ENCODE data around the gene NKD2. TPM values are rescaled to one million over a fixed set of nuclear protein-coding genes. Genes with fewer than 3 reads are reported as not detected.

The NKD2 gene
- total RNA-seq, 1 donor from 2014 or later: 41.7 TPM

DNA sequence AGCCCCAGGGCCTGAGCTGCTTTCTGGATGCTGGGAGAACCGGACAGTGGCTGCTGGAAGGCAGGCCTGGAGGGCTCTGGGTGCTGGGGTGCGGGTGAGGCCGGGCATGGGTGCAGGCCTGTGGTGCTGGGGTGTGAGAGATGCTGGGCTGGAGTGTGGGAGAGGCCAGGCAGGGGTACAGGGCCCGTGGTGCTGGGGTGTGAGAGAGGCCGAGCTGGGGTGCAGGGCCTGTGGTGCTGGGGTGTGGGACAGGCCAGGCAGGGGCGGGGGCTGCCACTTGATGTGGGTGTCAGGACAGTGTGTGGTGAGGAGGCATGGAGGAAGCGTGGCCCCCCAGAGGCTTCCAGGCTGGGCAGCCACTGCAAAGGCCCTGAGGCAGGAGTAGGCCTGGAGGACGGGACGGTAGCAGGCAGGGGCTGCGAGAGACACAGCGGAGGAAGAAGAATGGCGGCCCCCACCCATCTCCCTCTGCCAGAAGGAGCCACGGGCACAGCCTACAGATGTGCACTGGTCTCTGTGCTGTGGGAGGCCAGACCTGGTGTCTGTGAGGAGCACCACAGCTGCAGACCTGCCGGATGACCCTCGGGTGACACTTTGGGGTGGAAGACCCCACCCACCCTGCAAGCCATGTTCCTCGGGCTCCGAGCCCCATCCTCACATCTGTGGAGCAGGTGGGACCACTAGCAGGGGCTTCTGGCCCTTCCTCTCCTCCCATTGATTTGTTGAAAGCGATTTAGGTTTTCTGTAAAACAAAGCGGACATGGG lies 9.3 kb downstream of the NKD2 start:
- Mint-ChIP-seq H3K27me3 (ENCODE audit: unreplicated experiment) (peaks cover 5% of the 10 kb centered on the region), H3K4me1 (ENCODE audit: low read depth, unreplicated experiment) (peaks cover 7% of the 10 kb centered on the region), H3K9me3 (ENCODE audit: unreplicated experiment) (peaks cover 4% of the 10 kb centered on the region), H3K36me3 (ENCODE audit: unreplicated experiment) (no peaks in the 10 kb centered on the region), H3K4me3 (ENCODE audit: unreplicated experiment) (no peak overlapping the region), H3K27ac (ENCODE audit: unreplicated experiment) (no peak overlapping the region)
- peak; percentile 11 for DNase-seq
- TF ChIP-seq, protein P1, sequence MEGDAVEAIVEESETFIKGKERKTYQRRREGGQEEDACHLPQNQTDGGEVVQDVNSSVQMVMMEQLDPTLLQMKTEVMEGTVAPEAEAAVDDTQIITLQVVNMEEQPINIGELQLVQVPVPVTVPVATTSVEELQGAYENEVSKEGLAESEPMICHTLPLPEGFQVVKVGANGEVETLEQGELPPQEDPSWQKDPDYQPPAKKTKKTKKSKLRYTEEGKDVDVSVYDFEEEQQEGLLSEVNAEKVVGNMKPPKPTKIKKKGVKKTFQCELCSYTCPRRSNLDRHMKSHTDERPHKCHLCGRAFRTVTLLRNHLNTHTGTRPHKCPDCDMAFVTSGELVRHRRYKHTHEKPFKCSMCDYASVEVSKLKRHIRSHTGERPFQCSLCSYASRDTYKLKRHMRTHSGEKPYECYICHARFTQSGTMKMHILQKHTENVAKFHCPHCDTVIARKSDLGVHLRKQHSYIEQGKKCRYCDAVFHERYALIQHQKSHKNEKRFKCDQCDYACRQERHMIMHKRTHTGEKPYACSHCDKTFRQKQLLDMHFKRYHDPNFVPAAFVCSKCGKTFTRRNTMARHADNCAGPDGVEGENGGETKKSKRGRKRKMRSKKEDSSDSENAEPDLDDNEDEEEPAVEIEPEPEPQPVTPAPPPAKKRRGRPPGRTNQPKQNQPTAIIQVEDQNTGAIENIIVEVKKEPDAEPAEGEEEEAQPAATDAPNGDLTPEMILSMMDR (IDR thresholded peaks at IDR 0.05; ENCODE audit: partially characterized antibody, unreplicated experiment): no peak

DNA sequence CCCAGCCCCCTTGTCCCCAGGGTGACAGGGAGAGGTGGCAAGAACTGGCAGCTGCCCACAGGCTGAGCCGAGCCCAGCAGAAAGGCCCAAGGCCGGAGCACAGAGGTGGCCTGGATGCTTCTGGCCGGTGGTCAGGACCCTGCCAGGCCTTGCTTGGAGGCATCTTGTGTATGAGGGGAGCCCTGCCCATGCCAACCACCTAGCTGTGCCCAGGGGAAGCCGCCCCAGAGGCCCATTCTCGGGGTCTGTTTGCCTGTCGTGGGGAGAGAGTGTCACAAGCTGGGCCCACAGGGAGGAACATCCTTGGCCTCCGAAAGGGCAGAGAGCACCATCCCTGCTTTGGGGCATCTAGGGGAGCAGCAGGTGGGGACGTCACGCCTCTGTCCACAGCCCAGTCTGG lies 10.0 kb downstream of the NKD2 start:
- TF ChIP-seq, protein P1 (IDR thresholded peaks at IDR 0.05; ENCODE audit: partially characterized antibody, unreplicated experiment): no peak
- no peak overlapping the region for H3K4me3 Mint-ChIP-seq (ENCODE audit: unreplicated experiment)
- H3K9me3 Mint-ChIP-seq (ENCODE audit: unreplicated experiment): peaks cover 4% of the 10 kb centered on the region
- H3K27me3 Mint-ChIP-seq (ENCODE audit: unreplicated experiment): peaks cover 5% of the 10 kb centered on the region
- no peak overlapping the region for H3K27ac Mint-ChIP-seq (ENCODE audit: unreplicated experiment)
- no peaks in the 10 kb centered on the region for H3K36me3 Mint-ChIP-seq (ENCODE audit: unreplicated experiment)
- peaks cover 7% of the 10 kb centered on the region for H3K4me1 Mint-ChIP-seq (ENCODE audit: low read depth, unreplicated experiment)
- DNase-seq: peak; percentile 13

- Mint-ChIP-seq H3K27ac (ENCODE audit: unreplicated experiment) (no peak overlapping the region), H3K4me1 (ENCODE audit: low read depth, unreplicated experiment) (peaks cover 7% of the 10 kb centered on the region)
- TF ChIP-seq, protein P1 (IDR thresholded peaks at IDR 0.05; ENCODE audit: partially characterized antibody, unreplicated experiment): no peak
Observed at GRCh38 chr5:1019001-1019905, 10.7 kb downstream of the NKD2 start.

GRCh38 chr5:1020452-1020961 lies 11.9 kb downstream of the NKD2 start:
- TF ChIP-seq, protein P1 (IDR thresholded peaks at IDR 0.05; ENCODE audit: partially characterized antibody, unreplicated experiment): no peak
- H3K9me3 Mint-ChIP-seq (ENCODE audit: unreplicated experiment): peaks cover 4% of the 10 kb centered on the region
- H3K27ac Mint-ChIP-seq (ENCODE audit: unreplicated experiment): no peak overlapping the region
- H3K4me1 Mint-ChIP-seq (ENCODE audit: low read depth, unreplicated experiment): peaks cover 7% of the 10 kb centered on the region
- H3K4me3 Mint-ChIP-seq (ENCODE audit: unreplicated experiment): no peak overlapping the region
- peak; percentile 9 for DNase-seq
- peaks cover 5% of the 10 kb centered on the region for H3K27me3 Mint-ChIP-seq (ENCODE audit: unreplicated experiment)
- H3K36me3 Mint-ChIP-seq (ENCODE audit: unreplicated experiment): no peaks in the 10 kb centered on the region

More at GRCh38 chr5:1019001-1019905, 10.7 kb downstream of the NKD2 start:
- peak; percentile 19 for DNase-seq
- H3K36me3 Mint-ChIP-seq (ENCODE audit: unreplicated experiment): no peaks in the 10 kb centered on the region
- no peak overlapping the region for H3K4me3 Mint-ChIP-seq (ENCODE audit: unreplicated experiment)
- peaks cover 5% of the 10 kb centered on the region for H3K27me3 Mint-ChIP-seq (ENCODE audit: unreplicated experiment)
- H3K9me3 Mint-ChIP-seq (ENCODE audit: unreplicated experiment): peaks cover 4% of the 10 kb centered on the region
